SK-N-SH (cell line): ENCODE results near the gene ANGPTL4.

ENCODE experiments used
- CTCF ChIP-seq: fragments of 200-600 bp; sonication (generic); IDR thresholded peaks from 2 replicates; pipeline ENCODE4 v1.6.1; 2017; ENCODE audit warnings: antibody characterized with exemption, mild to moderate bottlenecking, moderate library complexity
- EZH2phosphoT487 ChIP-seq: fragments of 200-600 bp; sonication (generic); IDR thresholded peaks from 2 replicates; pipeline ENCODE4 v1.6.1; 2017; ENCODE audit warnings: low read depth, mixed run types, mild to moderate bottlenecking, antibody characterized with exemption, moderate library complexity, borderline replicate concordance
- RCOR1 ChIP-seq: fragments of 150-350 bp; IDR thresholded peaks from 2 replicates; pipeline ENCODE4 v1.6.1; 2017; ENCODE audit warnings: antibody characterized with exemption, low read length

DNA sequence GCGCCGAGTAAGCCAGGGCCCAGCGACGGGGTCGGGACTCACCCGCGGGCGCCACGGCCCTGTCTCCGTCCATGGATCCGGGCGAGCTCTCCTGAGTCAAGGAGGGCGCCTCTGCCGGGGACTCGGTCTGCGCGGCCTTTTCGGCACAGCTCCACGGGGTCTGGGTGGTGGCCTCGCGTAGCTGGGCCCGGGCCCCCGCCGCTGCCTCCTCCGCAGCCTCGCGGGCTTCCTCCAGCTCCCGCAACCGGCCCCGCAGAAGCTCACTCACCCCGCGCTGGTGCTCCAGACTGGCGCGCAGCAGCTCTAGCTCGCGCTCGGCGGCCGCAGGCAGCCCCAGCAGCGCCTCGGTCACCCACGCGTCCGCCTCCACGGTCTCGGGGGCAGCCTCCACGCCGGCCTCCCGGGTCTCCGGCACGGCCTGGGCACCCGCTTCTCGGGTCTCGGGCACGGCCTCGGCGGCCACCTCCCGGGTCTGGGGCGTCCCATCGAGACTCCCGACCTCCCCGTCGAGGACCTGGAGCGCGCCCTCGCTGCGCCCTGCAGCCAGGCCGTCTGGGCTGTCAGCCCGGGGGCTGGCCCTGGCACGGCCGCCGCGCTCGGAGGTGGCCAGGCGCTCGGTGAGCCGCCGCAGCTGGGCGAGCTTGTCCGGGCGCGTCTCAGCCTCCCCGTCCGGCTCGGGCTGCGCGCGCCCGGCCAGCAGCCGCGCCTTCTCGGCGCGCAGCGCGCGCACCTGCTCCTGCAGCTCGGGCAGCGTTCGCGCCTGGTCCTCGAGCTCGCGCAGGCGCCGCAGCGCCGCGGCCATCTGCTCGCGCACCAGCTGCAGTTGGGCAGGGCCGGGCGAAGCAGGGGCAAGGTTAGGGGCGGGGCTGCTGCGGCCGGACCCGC, 29.3 kb upstream of the ANGPTL4 start:
- TF ChIP-seq RCOR1 (no peak), CTCF (no peak), EZH2phosphoT487 (no peak)
